ENCODE data around the gene SLC9B1. TPM values are rescaled to one million over a fixed set of nuclear protein-coding genes. Genes with fewer than 3 reads are reported as not detected.

SLC9B1 gene
- total RNA-seq, 1 experiment from 2014 or later: not detected

GRCh38 chr4:102871772-102872171 is 147.7 kb downstream of the SLC9B1 start:
- H3K4me1 Mint-ChIP-seq (ENCODE audit: low read depth, unreplicated experiment): no peaks in the 10 kb centered on the region
- CTCF ChIA-PET: no interaction called here
- peaks cover 2% of the 10 kb centered on the region for H3K9me3 Mint-ChIP-seq (ENCODE audit: low read depth, unreplicated experiment)
- H3K4me3 Mint-ChIP-seq (ENCODE audit: low read depth, unreplicated experiment): no peak overlapping the region
- H3K36me3 Mint-ChIP-seq (ENCODE audit: insufficient read depth, unreplicated experiment): peaks cover 20% of the 10 kb centered on the region
- intact Hi-C loops (cut with micrococcal nuclease; ENCODE audit: unreplicated experiment): no loop called here
- no peak for TF ChIP-seq CTCF (IDR thresholded peaks at IDR 0.05; ENCODE audit: unreplicated experiment)
- DNase-seq: no peak
- H3K27ac Mint-ChIP-seq (ENCODE audit: unreplicated experiment): no peak overlapping the region
- no peaks in the 10 kb centered on the region for H3K27me3 Mint-ChIP-seq (ENCODE audit: unreplicated experiment)
- BruUV-seq (replicated peaks): no TSS peak

- CTCF ChIA-PET: interaction anchor here (1.0 to 1.2 kb wide), 2 partner anchors 42 to 249 kb away, joined by 3 read pairs; partner anchors contain the start of gene UBE2D3
- Mint-ChIP-seq H3K36me3 (ENCODE audit: insufficient read depth, unreplicated experiment) (peaks cover 20% of the 10 kb centered on the region), H3K27me3 (ENCODE audit: unreplicated experiment) (no peaks in the 10 kb centered on the region), H3K9me3 (ENCODE audit: low read depth, unreplicated experiment) (no peaks in the 10 kb centered on the region), H3K4me3 (ENCODE audit: low read depth, unreplicated experiment) (peak overlapping the region; percentile 94), H3K4me1 (ENCODE audit: low read depth, unreplicated experiment) (no peaks in the 10 kb centered on the region), H3K27ac (ENCODE audit: unreplicated experiment) (peak overlapping the region; percentile 89)
- no peak for TF ChIP-seq CTCF (IDR thresholded peaks at IDR 0.05; ENCODE audit: unreplicated experiment)
- no peak for DNase-seq
- BruUV-seq (replicated peaks): TSS peak; percentile 45
- intact Hi-C loops (cut with micrococcal nuclease; ENCODE audit: unreplicated experiment): loop anchor here (1.0 kb wide), 1 partner anchor 41 kb away; no protein-coding TSS in a partner anchor
Measured at GRCh38 chr4:102869569-102870197, 149.8 kb downstream of the SLC9B1 start.

- intact Hi-C loops (cut with micrococcal nuclease; ENCODE audit: unreplicated experiment): loop anchor here (1.0 kb wide), 1 partner anchor 41 kb away; no protein-coding TSS in a partner anchor
Measured at GRCh38 chr4:102868781-102869568, 150.5 kb downstream of the SLC9B1 start, which contains the start of gene CISD2. Gene CISD2, plus strand, starts transcription at chr4:102868992. Its CDS starts 93 bp downstream, at chr4:102869085.

More at GRCh38 chr4:102868781-102869568, 150.5 kb downstream of the SLC9B1 start, which contains the start of gene CISD2:
- CTCF ChIA-PET: interaction anchor here (1.0 to 1.2 kb wide), 2 partner anchors 41 to 248 kb away, joined by 3 read pairs; partner anchors contain the start of gene UBE2D3
- Mint-ChIP-seq H3K4me3 (ENCODE audit: low read depth, unreplicated experiment) (peak within 1 kb of the TSS; percentile 94), H3K4me1 (ENCODE audit: low read depth, unreplicated experiment) (no peaks in the 10 kb centered on the region), H3K36me3 (ENCODE audit: insufficient read depth, unreplicated experiment) (peaks cover 20% of the 10 kb centered on the region), H3K9me3 (ENCODE audit: low read depth, unreplicated experiment) (no peaks in the 10 kb centered on the region), H3K27ac (ENCODE audit: unreplicated experiment) (peak within 1 kb of the TSS; percentile 89), H3K27me3 (ENCODE audit: unreplicated experiment) (no peaks in the 10 kb centered on the region)
- BruUV-seq (replicated peaks): no TSS peak
- DNase-seq: peak; percentile 89
- no peak for TF ChIP-seq CTCF (IDR thresholded peaks at IDR 0.05; ENCODE audit: unreplicated experiment)

Data from Calu3 (cell line).